DOHH2 (cell line): Measurements from ENCODE around the gene COMT.

Source experiments
- H3F3A ChIP-seq: fragments of 200-600 bp; sonication (generic), shearing (Covaris generic); 2 replicates; pipeline ENCODE4 v1.6.0; 2016; ENCODE audit warnings: antibody characterized with exemption, mild to moderate bottlenecking; ENCODE audit not compliant: control insufficient read depth, insufficient read depth
- H3K27ac ChIP-seq: fragments of 200-600 bp; sonication (generic); 2 replicates; pipeline ENCODE4 v1.5.1; 2014; ENCODE audit warnings: low read depth, mild to moderate bottlenecking, low read length, moderate library complexity
- H3K27me3 ChIP-seq: fragments of 200-600 bp; sonication (generic); 2 replicates; pipeline ENCODE4 v1.6.1; 2014; ENCODE audit warnings: mild to moderate bottlenecking, low read length, mixed read lengths; ENCODE audit not compliant: control insufficient read depth
- H3K36me3 ChIP-seq: fragments of 200-600 bp; sonication (generic); 2 replicates; pipeline ENCODE4 v1.6.1; 2014; ENCODE audit warnings: mild to moderate bottlenecking, low read length, moderate library complexity, mixed read lengths; ENCODE audit not compliant: control insufficient read depth
- H3K4me1 ChIP-seq: fragments of 200-600 bp; sonication (generic); 2 replicates; pipeline ENCODE4 v1.6.1; 2014; ENCODE audit warnings: mild to moderate bottlenecking, low read length, mixed read lengths; ENCODE audit not compliant: control insufficient read depth
- H3K4me2 ChIP-seq: fragments of 200-600 bp; sonication (generic); 2 replicates; pipeline ENCODE4 v1.6.0; 2014; ENCODE audit warnings: mild to moderate bottlenecking, low read length, moderate library complexity
- H3K4me3 ChIP-seq: fragments of 200-600 bp; sonication (generic); 2 replicates; pipeline ENCODE4 v1.5.1; 2014; ENCODE audit warnings: mild to moderate bottlenecking, low read length, mixed read lengths
- H3K79me2 ChIP-seq: fragments of 200-600 bp; sonication (generic); 2 replicates; pipeline ENCODE4 v1.6.1; 2014; ENCODE audit warnings: mild to moderate bottlenecking, low read length, mixed read lengths; ENCODE audit not compliant: control insufficient read depth
- H3K9me2 ChIP-seq: fragments of 200-600 bp; sonication (generic); replicated peaks from 2 replicates; pipeline ENCODE4 v1.6.1; 2014; ENCODE audit warnings: mild to moderate bottlenecking, low read length, mixed read lengths; ENCODE audit not compliant: control insufficient read depth
- H3K9me3 ChIP-seq: fragments of 200-600 bp; sonication (generic); 2 replicates; pipeline ENCODE4 v1.6.1; 2014; ENCODE audit warnings: antibody characterized with exemption, low read length, mixed read lengths; ENCODE audit not compliant: control insufficient read depth, insufficient read depth
- H4K20me1 ChIP-seq: fragments of 200-600 bp; sonication (generic); 2 replicates; pipeline ENCODE4 v1.6.0; 2014; ENCODE audit warnings: low read depth, mild to moderate bottlenecking, antibody characterized with exemption, low read length, moderate library complexity; ENCODE audit not compliant: control insufficient read depth, insufficient read depth
- EZH2phosphoT487 ChIP-seq: fragments of 200-600 bp; sonication (generic); IDR thresholded peaks from 2 replicates; pipeline ENCODE4 v1.6.1; 2017; ENCODE audit warnings: borderline replicate concordance, mild to moderate bottlenecking, antibody characterized with exemption, low read length, moderate library complexity, mixed read lengths
- TF ChIP-seq, protein P1 (sequence below): fragments of 200-600 bp; sonication (generic); IDR thresholded peaks from one replicate; pipeline ENCODE4 v1.5.1; 2014; ENCODE audit warnings: antibody characterized with exemption, mild to moderate bottlenecking, low read depth, low read length; ENCODE audit not compliant: poor library complexity, severe bottlenecking

Gene COMT

DNA sequence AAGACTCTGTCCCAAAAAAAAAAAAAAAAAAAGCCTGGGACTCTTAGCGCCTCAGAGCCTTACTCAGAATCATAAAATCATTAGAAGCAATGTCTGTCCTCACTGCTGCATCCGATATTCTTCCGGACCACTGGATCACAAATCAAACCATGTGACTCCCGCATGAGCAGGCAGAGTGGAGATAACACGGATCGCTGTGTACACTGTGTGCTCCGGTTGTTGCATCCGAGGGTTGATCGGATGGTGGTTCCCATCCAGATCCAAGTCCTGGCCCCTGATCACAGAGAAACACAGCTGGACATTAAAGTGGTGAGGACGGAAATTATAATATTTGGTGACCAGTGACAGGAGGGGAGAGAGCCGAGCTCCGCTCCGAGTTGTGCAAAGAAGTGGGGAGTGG is 9.8 kb downstream of the COMT start:
- Histone ChIP-seq H4K20me1 (no peaks in the 10 kb centered on the region), H3K36me3 (peaks cover 35% of the 10 kb centered on the region), H3F3A (no peaks in the 10 kb centered on the region; the same call in 1 of the 2 replicates), H3K9me3 (no peaks in the 10 kb centered on the region), H3K27me3 (no peaks in the 10 kb centered on the region), H3K9me2 (no peaks in the 10 kb centered on the region), H3K4me3 (no peak overlapping the region), H3K4me2 (no peak overlapping the region), H3K79me2 (peaks cover 44% of the 10 kb centered on the region), H3K27ac (no peak overlapping the region), H3K4me1 (peaks cover 15% of the 10 kb centered on the region)
- TF ChIP-seq, protein P1, sequence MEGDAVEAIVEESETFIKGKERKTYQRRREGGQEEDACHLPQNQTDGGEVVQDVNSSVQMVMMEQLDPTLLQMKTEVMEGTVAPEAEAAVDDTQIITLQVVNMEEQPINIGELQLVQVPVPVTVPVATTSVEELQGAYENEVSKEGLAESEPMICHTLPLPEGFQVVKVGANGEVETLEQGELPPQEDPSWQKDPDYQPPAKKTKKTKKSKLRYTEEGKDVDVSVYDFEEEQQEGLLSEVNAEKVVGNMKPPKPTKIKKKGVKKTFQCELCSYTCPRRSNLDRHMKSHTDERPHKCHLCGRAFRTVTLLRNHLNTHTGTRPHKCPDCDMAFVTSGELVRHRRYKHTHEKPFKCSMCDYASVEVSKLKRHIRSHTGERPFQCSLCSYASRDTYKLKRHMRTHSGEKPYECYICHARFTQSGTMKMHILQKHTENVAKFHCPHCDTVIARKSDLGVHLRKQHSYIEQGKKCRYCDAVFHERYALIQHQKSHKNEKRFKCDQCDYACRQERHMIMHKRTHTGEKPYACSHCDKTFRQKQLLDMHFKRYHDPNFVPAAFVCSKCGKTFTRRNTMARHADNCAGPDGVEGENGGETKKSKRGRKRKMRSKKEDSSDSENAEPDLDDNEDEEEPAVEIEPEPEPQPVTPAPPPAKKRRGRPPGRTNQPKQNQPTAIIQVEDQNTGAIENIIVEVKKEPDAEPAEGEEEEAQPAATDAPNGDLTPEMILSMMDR, result no peak
- no peak for TF ChIP-seq EZH2phosphoT487

DNA sequence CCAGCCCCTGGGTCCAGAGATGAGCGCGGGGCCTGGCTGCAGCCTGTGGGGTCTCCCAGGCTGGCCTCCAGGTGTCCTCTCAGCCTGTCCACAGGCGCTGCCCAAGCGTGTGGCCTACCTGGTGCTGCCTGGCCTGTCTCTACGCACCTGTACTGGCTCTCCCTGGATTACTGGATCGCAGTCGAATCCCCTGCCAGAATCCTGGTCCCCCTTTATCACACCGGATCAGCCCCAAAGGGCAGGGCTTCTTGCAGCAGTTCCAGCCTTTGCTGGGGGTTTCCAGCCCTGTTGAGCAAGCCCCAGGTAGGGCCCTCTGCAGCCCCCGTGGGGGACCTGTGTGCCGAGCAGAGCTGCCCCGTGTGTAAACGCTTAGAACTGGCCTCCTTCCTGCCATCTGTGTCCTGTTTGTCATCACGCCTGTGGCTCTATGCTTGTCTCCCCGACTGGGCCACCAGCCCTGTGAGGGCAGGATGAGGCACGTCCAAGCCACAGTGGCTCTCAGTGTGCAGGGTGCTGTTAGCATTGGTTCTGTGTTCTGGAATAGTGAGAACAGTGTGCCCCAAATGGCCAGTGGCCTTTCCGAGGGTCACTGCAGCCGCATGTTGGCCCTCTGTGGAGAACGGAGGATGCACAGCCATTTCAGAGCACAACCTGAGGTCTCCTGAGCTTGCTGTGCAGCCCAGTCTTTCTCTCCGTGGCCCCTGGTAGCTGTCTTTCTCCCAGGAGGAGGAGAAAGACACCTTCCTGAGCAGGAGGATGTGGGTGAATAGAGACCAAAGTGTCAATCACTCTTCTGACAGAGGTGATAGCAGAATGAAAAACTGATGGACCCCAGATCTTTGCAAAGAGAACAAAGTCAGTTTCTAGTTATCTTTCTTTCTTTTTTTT is 13.9 kb downstream of the COMT start:
- H3K27me3 ChIP-seq, result no peaks in the 10 kb centered on the region
- no peak overlapping the region for H3K27ac ChIP-seq
- 0 out of 2 replicates have a peak, but pooled peaks cover 3% of the 10 kb centered on the region for H3F3A ChIP-seq
- no peak for TF ChIP-seq EZH2phosphoT487
- TF ChIP-seq, protein P1, result no peak
- H3K9me2 ChIP-seq, result no peaks in the 10 kb centered on the region
- H4K20me1 ChIP-seq, result no peaks in the 10 kb centered on the region
- H3K36me3 ChIP-seq, result peaks cover 13% of the 10 kb centered on the region; the same call in 1 of the 2 replicates
- no peak overlapping the region for H3K4me3 ChIP-seq
- peaks cover 9% of the 10 kb centered on the region for H3K4me1 ChIP-seq
- peaks cover 10% of the 10 kb centered on the region for H3K79me2 ChIP-seq
- no peak overlapping the region for H3K4me2 ChIP-seq
- no peaks in the 10 kb centered on the region for H3K9me3 ChIP-seq

DNA sequence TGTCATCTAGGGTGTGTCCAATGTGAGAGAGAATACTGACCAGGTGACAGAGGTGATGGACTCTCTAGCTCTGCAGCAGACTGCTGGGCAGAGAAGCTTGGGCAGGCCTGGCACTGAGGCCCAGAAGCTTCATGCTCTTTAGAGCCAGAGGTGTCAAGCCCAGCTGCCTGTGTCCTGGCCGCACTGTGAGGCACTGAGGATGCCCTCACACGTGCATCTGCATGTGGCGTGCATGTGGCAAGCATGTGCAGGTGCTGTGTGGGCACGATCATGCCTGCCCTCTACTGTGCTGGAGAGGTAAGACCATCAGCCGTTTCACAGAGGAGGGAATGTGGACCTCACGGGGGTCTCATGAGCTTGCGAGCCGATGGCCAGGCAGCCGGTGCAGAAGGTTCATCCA is 15.9 kb downstream of the COMT start:
- peaks cover 4% of the 10 kb centered on the region for H3K79me2 ChIP-seq
- TF ChIP-seq EZH2phosphoT487, result no peak
- TF ChIP-seq, protein P1, result no peak

More for the DNA sequence above, 15.9 kb downstream of the COMT start:
- H3K36me3 ChIP-seq, result peaks cover 8% of the 10 kb centered on the region; the same call in 1 of the 2 replicates
- H3K4me1 ChIP-seq, result peaks cover 9% of the 10 kb centered on the region
- H3K9me3 ChIP-seq, result no peaks in the 10 kb centered on the region
- H3K27ac ChIP-seq, result no peak overlapping the region
- H3K9me2 ChIP-seq, result no peaks in the 10 kb centered on the region
- H3K4me3 ChIP-seq, result no peak overlapping the region
- 0 out of 2 replicates have a peak, but pooled peaks cover 3% of the 10 kb centered on the region for H3F3A ChIP-seq
- H3K27me3 ChIP-seq, result no peaks in the 10 kb centered on the region
- no peak overlapping the region for H3K4me2 ChIP-seq
- H4K20me1 ChIP-seq, result 0 out of 2 replicates have a peak, but pooled peaks cover 1% of the 10 kb centered on the region
